HepG2 (cell line): ENCODE results near the gene SH3BP5.

ENCODE experiments used
- CEBPB ChIP-seq: IDR thresholded peaks from 2 replicates; pipeline ENCODE4 v1.6.1; 2011; ENCODE audit warnings: low read depth, low read length, improper control_type of control experiment, borderline replicate concordance
- CEBPG ChIP-seq: IDR thresholded peaks from 2 replicates; pipeline ENCODE4 v1.6.1; 2016
- FOXA1 ChIP-seq, 2 experiments: fragments of 450-650 bp in 1 of 2; sonication (generic) in 1 of 2; formaldehyde crosslinking in 1 of 2; IDR thresholded peaks; 2 replicates each; pipeline versions ENCODE4 v1.4.0 to v1.6.1; 2016 to 2020; ENCODE audit warnings: missing genetic modification reagents in 1 of 2
- FOXM1 ChIP-seq: sonication (generic); formaldehyde crosslinking; IDR thresholded peaks from 2 replicates; pipeline ENCODE4 v1.5.0; 2020; ENCODE audit warnings: missing genetic modification reagents
- HCFC1 ChIP-seq: fragments of 150-350 bp; IDR thresholded peaks from 2 replicates; pipeline ENCODE4 v1.6.1; 2014; ENCODE audit warnings: low read depth, low read length
- TP53 ChIP-seq: sonication (generic); formaldehyde crosslinking; conservative IDR thresholded peaks from 2 replicates; pipeline ENCODE4 v1.4.0; 2020; ENCODE audit warnings: missing genetic modification reagents
- ZNF138 ChIP-seq: sonication (generic); formaldehyde crosslinking; IDR thresholded peaks from 2 replicates; pipeline ENCODE4 v1.5.0; 2020; ENCODE audit warnings: mild to moderate bottlenecking, low read depth, missing genetic modification reagents
- TF ChIP-seq, protein P1 (sequence below): sonication (generic); formaldehyde crosslinking; IDR thresholded peaks from 2 replicates; pipeline ENCODE4; 2020; ENCODE audit warnings: missing genetic modification reagents, mild to moderate bottlenecking, borderline replicate concordance
- TF ChIP-seq, protein P2 (sequence below): sonication (generic); formaldehyde crosslinking; IDR thresholded peaks from 2 replicates; pipeline ENCODE4 v1.8.1; 2023; ENCODE audit warnings: missing genetic modification reagents, inconsistent platforms, borderline replicate concordance
- TF ChIP-seq, protein P3 (sequence below): IDR thresholded peaks from 2 replicates; pipeline ENCODE4 v1.6.1; 2016; ENCODE audit warnings: low read depth, missing genetic modification reagents, missing compliant biosample characterization

GRCh38 chr3:15336057-15336456, 3.7 kb upstream of the SH3BP5 start:
- TF ChIP-seq ZNF138 (CRISPR knock-in tag), result no peak
- TF ChIP-seq, protein P1, sequence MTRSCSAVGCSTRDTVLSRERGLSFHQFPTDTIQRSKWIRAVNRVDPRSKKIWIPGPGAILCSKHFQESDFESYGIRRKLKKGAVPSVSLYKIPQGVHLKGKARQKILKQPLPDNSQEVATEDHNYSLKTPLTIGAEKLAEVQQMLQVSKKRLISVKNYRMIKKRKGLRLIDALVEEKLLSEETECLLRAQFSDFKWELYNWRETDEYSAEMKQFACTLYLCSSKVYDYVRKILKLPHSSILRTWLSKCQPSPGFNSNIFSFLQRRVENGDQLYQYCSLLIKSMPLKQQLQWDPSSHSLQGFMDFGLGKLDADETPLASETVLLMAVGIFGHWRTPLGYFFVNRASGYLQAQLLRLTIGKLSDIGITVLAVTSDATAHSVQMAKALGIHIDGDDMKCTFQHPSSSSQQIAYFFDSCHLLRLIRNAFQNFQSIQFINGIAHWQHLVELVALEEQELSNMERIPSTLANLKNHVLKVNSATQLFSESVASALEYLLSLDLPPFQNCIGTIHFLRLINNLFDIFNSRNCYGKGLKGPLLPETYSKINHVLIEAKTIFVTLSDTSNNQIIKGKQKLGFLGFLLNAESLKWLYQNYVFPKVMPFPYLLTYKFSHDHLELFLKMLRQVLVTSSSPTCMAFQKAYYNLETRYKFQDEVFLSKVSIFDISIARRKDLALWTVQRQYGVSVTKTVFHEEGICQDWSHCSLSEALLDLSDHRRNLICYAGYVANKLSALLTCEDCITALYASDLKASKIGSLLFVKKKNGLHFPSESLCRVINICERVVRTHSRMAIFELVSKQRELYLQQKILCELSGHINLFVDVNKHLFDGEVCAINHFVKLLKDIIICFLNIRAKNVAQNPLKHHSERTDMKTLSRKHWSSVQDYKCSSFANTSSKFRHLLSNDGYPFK, result no peak
- TF ChIP-seq FOXA1 (IDR thresholded peaks at IDR 0.05), result no peak
- TF ChIP-seq FOXA1 (CRISPR knock-in tag; IDR thresholded peaks at IDR 0.05), result no peak
- TF ChIP-seq, protein P2, sequence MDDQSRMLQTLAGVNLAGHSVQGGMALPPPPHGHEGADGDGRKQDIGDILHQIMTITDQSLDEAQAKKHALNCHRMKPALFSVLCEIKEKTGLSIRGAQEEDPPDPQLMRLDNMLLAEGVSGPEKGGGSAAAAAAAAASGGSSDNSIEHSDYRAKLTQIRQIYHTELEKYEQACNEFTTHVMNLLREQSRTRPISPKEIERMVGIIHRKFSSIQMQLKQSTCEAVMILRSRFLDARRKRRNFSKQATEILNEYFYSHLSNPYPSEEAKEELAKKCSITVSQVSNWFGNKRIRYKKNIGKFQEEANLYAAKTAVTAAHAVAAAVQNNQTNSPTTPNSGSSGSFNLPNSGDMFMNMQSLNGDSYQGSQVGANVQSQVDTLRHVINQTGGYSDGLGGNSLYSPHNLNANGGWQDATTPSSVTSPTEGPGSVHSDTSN (CRISPR knock-in tag), result no peak
- TF ChIP-seq FOXM1 (CRISPR knock-in tag), result no peak
- no peak for TF ChIP-seq CEBPG
- TF ChIP-seq TP53 (CRISPR knock-in tag), result no peak
- TF ChIP-seq HCFC1, result no peak
- TF ChIP-seq, protein P3, sequence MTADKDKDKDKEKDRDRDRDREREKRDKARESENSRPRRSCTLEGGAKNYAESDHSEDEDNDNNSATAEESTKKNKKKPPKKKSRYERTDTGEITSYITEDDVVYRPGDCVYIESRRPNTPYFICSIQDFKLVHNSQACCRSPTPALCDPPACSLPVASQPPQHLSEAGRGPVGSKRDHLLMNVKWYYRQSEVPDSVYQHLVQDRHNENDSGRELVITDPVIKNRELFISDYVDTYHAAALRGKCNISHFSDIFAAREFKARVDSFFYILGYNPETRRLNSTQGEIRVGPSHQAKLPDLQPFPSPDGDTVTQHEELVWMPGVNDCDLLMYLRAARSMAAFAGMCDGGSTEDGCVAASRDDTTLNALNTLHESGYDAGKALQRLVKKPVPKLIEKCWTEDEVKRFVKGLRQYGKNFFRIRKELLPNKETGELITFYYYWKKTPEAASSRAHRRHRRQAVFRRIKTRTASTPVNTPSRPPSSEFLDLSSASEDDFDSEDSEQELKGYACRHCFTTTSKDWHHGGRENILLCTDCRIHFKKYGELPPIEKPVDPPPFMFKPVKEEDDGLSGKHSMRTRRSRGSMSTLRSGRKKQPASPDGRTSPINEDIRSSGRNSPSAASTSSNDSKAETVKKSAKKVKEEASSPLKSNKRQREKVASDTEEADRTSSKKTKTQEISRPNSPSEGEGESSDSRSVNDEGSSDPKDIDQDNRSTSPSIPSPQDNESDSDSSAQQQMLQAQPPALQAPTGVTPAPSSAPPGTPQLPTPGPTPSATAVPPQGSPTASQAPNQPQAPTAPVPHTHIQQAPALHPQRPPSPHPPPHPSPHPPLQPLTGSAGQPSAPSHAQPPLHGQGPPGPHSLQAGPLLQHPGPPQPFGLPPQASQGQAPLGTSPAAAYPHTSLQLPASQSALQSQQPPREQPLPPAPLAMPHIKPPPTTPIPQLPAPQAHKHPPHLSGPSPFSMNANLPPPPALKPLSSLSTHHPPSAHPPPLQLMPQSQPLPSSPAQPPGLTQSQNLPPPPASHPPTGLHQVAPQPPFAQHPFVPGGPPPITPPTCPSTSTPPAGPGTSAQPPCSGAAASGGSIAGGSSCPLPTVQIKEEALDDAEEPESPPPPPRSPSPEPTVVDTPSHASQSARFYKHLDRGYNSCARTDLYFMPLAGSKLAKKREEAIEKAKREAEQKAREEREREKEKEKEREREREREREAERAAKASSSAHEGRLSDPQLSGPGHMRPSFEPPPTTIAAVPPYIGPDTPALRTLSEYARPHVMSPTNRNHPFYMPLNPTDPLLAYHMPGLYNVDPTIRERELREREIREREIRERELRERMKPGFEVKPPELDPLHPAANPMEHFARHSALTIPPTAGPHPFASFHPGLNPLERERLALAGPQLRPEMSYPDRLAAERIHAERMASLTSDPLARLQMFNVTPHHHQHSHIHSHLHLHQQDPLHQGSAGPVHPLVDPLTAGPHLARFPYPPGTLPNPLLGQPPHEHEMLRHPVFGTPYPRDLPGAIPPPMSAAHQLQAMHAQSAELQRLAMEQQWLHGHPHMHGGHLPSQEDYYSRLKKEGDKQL, result no peak
- no peak for TF ChIP-seq CEBPB
